HepG2 (cell line): Measurements from ENCODE around the gene RPS14. TPM values are rescaled to one million over a fixed set of nuclear protein-coding genes. Genes with fewer than 3 reads are reported as not detected.

Experiments
- ATAC-seq: fragments of 200-7000 bp; cut with Tn5 transposase; 3 replicates; pipeline ENCODE4 v1.9.1; 2020; ENCODE audit warnings: mild to moderate bottlenecking, moderate library complexity
- BruUV-seq: library from RNA; stranded (reverse); fragments of 400-500 nt; replicated peaks from 2 replicates; lab custom pipeline; 2021; lab: Mats Ljungman, UMichigan
- CTCF ChIA-PET: fragments of 300-600 bp; formaldehyde crosslinking; extraction: SDS; loops from one replicate; lab custom pipeline; 2021; ENCODE audit warnings: low total read pairs, inconsistent platforms, low intra/inter-chr PET ratio; lab: Yijun Ruan, JAX
- POLR2A ChIA-PET: fragments of 350-600 bp; sonication (Branson Sonifier 250); formaldehyde crosslinking; loops from one replicate; lab custom pipeline; 2020; ENCODE audit warnings: antibody characterized with exemption, inconsistent platforms; lab: Yijun Ruan, JAX
- DNase-seq: peaks from one replicate; pipeline ENCODE4 v3.0.0-alpha.2; 2015; ENCODE audit warnings: low spot score
- FAIRE-seq: peaks from 3 replicates; lab custom pipeline; 2011; peaks lifted over from hg19 to GRCh38; lab: Jason Lieb, UNC
- H2AFZ ChIP-seq: one replicate; pipeline ENCODE4 v1.6.1; 2011; ENCODE audit warnings: low read length, inconsistent platforms
- H3K27ac ChIP-seq: fragments of 300-600 bp; 3 replicates; pipeline ENCODE4 v1.8.0; 2011; ENCODE audit warnings: mixed run types, mild to moderate bottlenecking, mixed read lengths, low read length, inconsistent platforms; ENCODE audit not compliant: insufficient read depth; ENCODE audit errors: extremely low read length
- H3K27me3 ChIP-seq, 2 experiments: fragments of 200-600 bp in 1 of 2; 2 replicates in 1 of 2; 3 replicates in 1 of 2; pipeline versions ENCODE4 v1.6.0 to v1.8.0; 2011; ENCODE audit warnings: low read length in 2 of 2, mild to moderate bottlenecking in 2 of 2, moderate library complexity in 2 of 2, inconsistent platforms in 1 of 2; ENCODE audit not compliant: insufficient read depth in 2 of 2, control insufficient read depth in 1 of 2
- H3K36me3 ChIP-seq, 2 experiments: fragments of 200-600 bp in 1 of 2; replicated peaks in 1 of 2; 2 replicates in 1 of 2; 3 replicates in 1 of 2; pipeline versions ENCODE4 v1.5.1 to v1.8.0; 2011; ENCODE audit warnings: low read length in 2 of 2, inconsistent platforms in 1 of 2; ENCODE audit not compliant: insufficient read depth in 2 of 2, control insufficient read depth in 1 of 2
- H3K4me1 ChIP-seq: 2 replicates; pipeline ENCODE4 v1.5.1; 2012; ENCODE audit warnings: low read length, inconsistent platforms; ENCODE audit not compliant: insufficient read depth
- H3K4me2 ChIP-seq: 2 replicates; pipeline ENCODE4 v1.6.0; 2011; ENCODE audit warnings: low read depth, low read length, inconsistent platforms
- H3K4me3 ChIP-seq, 3 experiments: fragments of 200-600 bp in 1 of 3; sonication (generic), shearing (Covaris generic) in 1 of 3; replicated peaks in 1 of 3; 2 replicates each; pipeline ENCODE4 v1.5.1; 2011 to 2016; ENCODE audit warnings: low read length in 3 of 3, inconsistent platforms in 2 of 3, low read depth in 2 of 3, mild to moderate bottlenecking in 2 of 3, control low read depth in 1 of 3, mixed read lengths in 1 of 3; ENCODE audit not compliant: insufficient read depth in 1 of 3
- H3K79me2 ChIP-seq: one replicate; pipeline ENCODE4 v1.6.1; 2011; ENCODE audit warnings: low read length, inconsistent platforms; ENCODE audit not compliant: insufficient read depth
- H3K9ac ChIP-seq: 2 replicates; pipeline ENCODE4 v1.6.0; 2011; ENCODE audit warnings: mild to moderate bottlenecking, low read depth, low read length, inconsistent platforms; ENCODE audit not compliant: insufficient read depth
- H3K9me3 ChIP-seq: 2 replicates; pipeline ENCODE4 v1.5.1; 2012; ENCODE audit warnings: mild to moderate bottlenecking, low read length
- H4K20me1 ChIP-seq: 2 replicates; pipeline ENCODE4 v1.6.0; 2011; ENCODE audit warnings: inconsistent platforms, mild to moderate bottlenecking, low read length, moderate library complexity; ENCODE audit not compliant: insufficient read depth
- AHR ChIP-seq: IDR thresholded peaks from 2 replicates; pipeline ENCODE4 v1.6.1; 2018; ENCODE audit warnings: missing genetic modification reagents, missing compliant biosample characterization
- ARNT ChIP-seq: fragments of 450-650 bp; IDR thresholded peaks from 2 replicates; pipeline ENCODE4 v1.6.1; 2017
- KMT2A ChIP-seq: sonication (generic); formaldehyde crosslinking; IDR thresholded peaks from 2 replicates; pipeline ENCODE4 v1.4.0; 2020; ENCODE audit warnings: missing genetic modification reagents
- PAX8 ChIP-seq: sonication (generic); formaldehyde crosslinking; IDR thresholded peaks from 2 replicates; pipeline ENCODE4 v1.8.0; 2022; ENCODE audit warnings: mild to moderate bottlenecking, missing genetic modification reagents, borderline replicate concordance
- SIN3A ChIP-seq: IDR thresholded peaks from 2 replicates; pipeline ENCODE4 v1.6.1; 2011; ENCODE audit warnings: low read depth, mild to moderate bottlenecking, control low read depth, low read length, borderline replicate concordance
- SIN3B ChIP-seq: fragments of 150-350 bp; IDR thresholded peaks from 2 replicates; pipeline ENCODE4 v1.6.1; 2014; ENCODE audit warnings: low read length
- STAT6 ChIP-seq: sonication (generic); formaldehyde crosslinking; IDR thresholded peaks from 2 replicates; pipeline ENCODE4 v1.4.0; 2020; ENCODE audit warnings: missing genetic modification reagents, mild to moderate bottlenecking, borderline replicate concordance
- TBX2 ChIP-seq: sonication (generic); formaldehyde crosslinking; IDR thresholded peaks from 2 replicates; pipeline ENCODE4 v1.5.0; 2020; ENCODE audit warnings: missing genetic modification reagents, mild to moderate bottlenecking, borderline replicate concordance
- TFE3 ChIP-seq: IDR thresholded peaks from 2 replicates; pipeline ENCODE4 v1.6.1; 2016
- TRIM24 ChIP-seq: sonication (generic); formaldehyde crosslinking; IDR thresholded peaks from 2 replicates; pipeline ENCODE4 v1.8.0; 2022; ENCODE audit warnings: mild to moderate bottlenecking, missing genetic modification reagents
- XRCC5 ChIP-seq: fragments of 200-400 bp; formaldehyde crosslinking; optimal IDR thresholded peaks from 2 replicates; pipeline ENCODE3; 2017; ENCODE audit warnings: mild to moderate bottlenecking, low read length
- ZBTB3 ChIP-seq: sonication (generic); formaldehyde crosslinking; IDR thresholded peaks from 2 replicates; pipeline ENCODE4 v1.4.0; 2020; ENCODE audit warnings: low read depth, mild to moderate bottlenecking, moderate library complexity, missing genetic modification reagents, borderline replicate concordance
- ZFP41 ChIP-seq: sonication (generic); formaldehyde crosslinking; IDR thresholded peaks from 2 replicates; pipeline ENCODE4 v1.4.0; 2020; ENCODE audit warnings: mild to moderate bottlenecking, missing genetic modification reagents, borderline replicate concordance
- ZNF3 ChIP-seq: IDR thresholded peaks from 2 replicates; pipeline ENCODE4 v1.7.0; 2017; ENCODE audit warnings: inconsistent platforms
- ZNF329 ChIP-seq: sonication (generic); formaldehyde crosslinking; IDR thresholded peaks from 2 replicates; pipeline ENCODE4 v1.9.0; 2021; ENCODE audit warnings: low read depth, mild to moderate bottlenecking, missing genetic modification reagents
- ZNF460 ChIP-seq: sonication (generic); formaldehyde crosslinking; IDR thresholded peaks from 2 replicates; pipeline ENCODE4 v1.5.1; 2020; ENCODE audit warnings: missing genetic modification reagents, mild to moderate bottlenecking, borderline replicate concordance
- ZNF597 ChIP-seq: sonication (generic); formaldehyde crosslinking; IDR thresholded peaks from 2 replicates; pipeline ENCODE4 v1.5.0; 2020; ENCODE audit warnings: missing genetic modification reagents
- ZNF790 ChIP-seq: sonication (generic); formaldehyde crosslinking; IDR thresholded peaks from 2 replicates; pipeline ENCODE4 v1.8.0; 2022; ENCODE audit warnings: missing genetic modification reagents, mild to moderate bottlenecking, borderline replicate concordance
- WGBS: methylation state at CpG from one replicate; pipeline ENCODE4 v1.1.6; 2017; ENCODE audit warnings: low lambda C conversion rate; 5-methylcytosine and 5-hydroxymethylcytosine counted together
- in situ Hi-C: cut with HindIII; loops from 2 replicates; pipeline ENCODE4 v1.10.0; 2017; ENCODE audit warnings: low pct_unique_long_range_greater_than_20kb; ENCODE audit not compliant: extremely low pct_ligation_motif_present
- intact Hi-C: fragments of 100-400 bp; cut with micrococcal nuclease; formaldehyde crosslinking; loops from one replicate; pipeline ENCODE4 v1.10.0; 2022; ENCODE audit not compliant: unreplicated experiment
- polyA plus RNA-seq, 8 experiments: library from polyadenylated mRNA; depleted of rRNA in 3 of 8; stranded (reverse) in 7 of 8; unstranded in 1 of 8; fragments of >200 nt; fragmentation: Illumina TruSeq in 4 of 8; extraction: Trizol in 4 of 8; gene quantifications; 2 replicates each; pipeline versions ENCODE4 v1.2.1 to v1.2.3, GENCODE V29; 2011 to 2016; ENCODE audit warnings: low read depth in 4 of 8, missing spikeins in 1 of 8, mixed read lengths in 1 of 8; ENCODE audit not compliant: insufficient read depth in 1 of 8
- total RNA-seq, 5 experiments: library from RNA; depleted of rRNA; stranded (reverse); fragments of >200 nt; fragmentation: Illumina TruSeq; extraction: Trizol; gene quantifications; 2 replicates each; pipeline ENCODE4 v1.2.3, GENCODE V29; 2016; ENCODE audit warnings: low read depth in 1 of 5

Gene RPS14
- total and polyA plus RNA-seq, 2 of the 13 experiments (the other 11 are each of a cell fraction or from before 2014, with no cell fraction given) = 2,116 to 3,295 TPM

- no peak for TF ChIP-seq STAT6 (CRISPR knock-in tag)
- TF ChIP-seq ZNF790 (CRISPR knock-in tag) = no peak
- TF ChIP-seq ZBTB3 (CRISPR knock-in tag) = no peak
- TF ChIP-seq, all 625 proteins: peak for 0
Observed at GRCh38 chr5:150460781-150461180, 11.2 kb upstream of the RPS14 start (continued).

- ChIA-PET CTCF (interaction anchor here (1.4 to 2.9 kb wide), 3 partner anchors 64 to 101 kb away, joined by 6 to 51 read pairs (median 18); no protein-coding TSS in a partner anchor), POLR2A (interaction anchor here (0.6 to 2.0 kb wide), 5 partner anchors 9 to 86 kb away, joined by 4 to 15 read pairs (median 8); partner anchors contain the start of gene RPS14)
- DNase-seq (peak; percentile 44), FAIRE-seq (no peak), ATAC-seq (peak; percentile 86)
- Histone ChIP-seq H3K4me2 (peak overlapping the region; percentile 78), H3K9me3 (no peaks in the 10 kb centered on the region), H3K4me3 (peak overlapping the region in 2 of 3 experiments; percentile 42 to 62; a peak in 4 of 6 replicates), H2AFZ (no peak overlapping the region), H3K27me3 (peaks cover 2 to 7% of the 10 kb centered on the region in 2 experiments; a peak in 1 of 5 replicates), H3K36me3 (no peaks in the 10 kb centered on the region), H3K4me1 (peaks cover 47% of the 10 kb centered on the region), H4K20me1 (no peaks in the 10 kb centered on the region), H3K79me2 (no peaks in the 10 kb centered on the region), H3K27ac (no peak overlapping the region), H3K9ac (no peak overlapping the region)
- intact Hi-C loops = loop anchor here (1.0 kb wide), 2 partner anchors 64 to 85 kb away; no protein-coding TSS in a partner anchor
- WGBS = 35% methylated on average over 16 of the region's 36 CpGs
- in situ Hi-C loops = loop anchor here (5.0 to 25.0 kb wide), 3 partner anchors 63 to 203 kb away; partner anchors contain the start of gene MYOZ3
- BruUV-seq = no TSS peak
- TF ChIP-seq AHR = no peak
- no peak for TF ChIP-seq ZNF460 (CRISPR knock-in tag)
- TF ChIP-seq ZNF597 (CRISPR knock-in tag) = no peak
- no peak for TF ChIP-seq SIN3B
- TF ChIP-seq ZNF329 (CRISPR knock-in tag) = no peak
- TF ChIP-seq TFE3 (CRISPR knock-in tag) = no peak
- TF ChIP-seq TBX2 = no peak
- TF ChIP-seq ARNT = no peak
- TF ChIP-seq TRIM24 (CRISPR knock-in tag) = no peak
- no peak for TF ChIP-seq SIN3A
- no peak; the same call in 1 of the 2 replicates for TF ChIP-seq KMT2A (CRISPR knock-in tag)
- TF ChIP-seq ZNF3 (CRISPR knock-in tag) = no peak
- TF ChIP-seq XRCC5 = no peak
- no peak for TF ChIP-seq ZFP41
- no peak for TF ChIP-seq PAX8 (CRISPR knock-in tag)
Observed at GRCh38 chr5:150458802-150459557, 9.4 kb upstream of the RPS14 start.
